ENCODE data around the gene ELOVL1. TPM values are rescaled to one million over a fixed set of nuclear protein-coding genes. Genes with fewer than 3 reads are reported as not detected.

The ELOVL1 gene
- total RNA-seq, 1 experiment from 2014 or later: 91.3 TPM

DNA sequence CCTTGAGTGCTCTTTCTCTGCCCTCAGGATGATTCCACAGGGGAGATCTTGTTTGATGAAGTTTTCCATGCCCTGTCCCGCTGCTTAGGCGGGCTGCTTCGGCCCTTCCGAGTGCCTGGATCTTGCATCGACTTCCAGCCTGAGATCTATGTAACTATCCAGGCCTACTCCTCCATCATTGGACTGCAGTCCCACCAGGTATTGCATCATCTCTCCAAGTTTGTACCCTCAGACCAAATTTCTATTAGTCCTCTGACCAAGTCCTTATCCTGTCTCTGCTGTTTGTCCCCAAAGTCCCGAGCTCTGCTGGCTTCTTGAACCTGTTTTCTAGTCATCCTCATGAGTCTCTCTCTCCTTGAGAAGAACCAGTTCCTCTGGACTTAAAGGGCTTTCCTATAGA, 36.5 kb upstream of the ELOVL1 start:
- RAD21 ChIA-PET (ENCODE audit: low non-redundant PET in 1 of 2, low total read pairs in 2 of 2, uncharacterized antibody in 2 of 2, unreplicated experiment in 2 of 2): no interaction called here

More for the DNA sequence above, 36.5 kb upstream of the ELOVL1 start:
- POLR2A ChIA-PET: no interaction called here
- BruUV-seq (replicated peaks): no TSS peak
- H3K4me3 ChIP-seq (replicated peaks in 1 of 2; ENCODE audit: low read depth in 1 of 2, low read length in 2 of 2): no peak overlapping the region
- no peaks in the 10 kb centered on the region for H3K4me1 ChIP-seq (ENCODE audit: control insufficient read depth in 1 of 2, insufficient read depth in 2 of 2, low read length in 2 of 2)
- H3K36me3 ChIP-seq (ENCODE audit: control insufficient read depth in 1 of 2, insufficient read depth in 2 of 2, low read length in 2 of 2): peaks cover 9 to 23% of the 10 kb centered on the region in 2 experiments; a peak in 2 of 4 replicates
- intact Hi-C loops (cut with micrococcal nuclease): no loop called here
- H3K9me3 ChIP-seq (ENCODE audit: control insufficient read depth in 1 of 2, insufficient read depth in 1 of 2, low read depth in 1 of 2, low read length in 2 of 2): no peaks in the 10 kb centered on the region
- H3K9ac ChIP-seq (ENCODE audit: low read length): no peak overlapping the region
- no peak for TF ChIP-seq SIN3A (IDR thresholded peaks at IDR 0.05; ENCODE audit: low read depth)
- no peak for TF ChIP-seq ZBTB33 (IDR thresholded peaks at IDR 0.05; ENCODE audit: extremely low read depth, insufficient replicate concordance, low read length)
- no peak for TF ChIP-seq CBX3 (IDR thresholded peaks at IDR 0.05; ENCODE audit: low read depth)
- no peak for TF ChIP-seq TCF7L2 (IDR thresholded peaks at IDR 0.05; ENCODE audit: borderline replicate concordance, extremely low read depth, insufficient read depth, insufficient read length)
- TF ChIP-seq EZH2 (IDR thresholded peaks at IDR 0.05): no peak
- TF ChIP-seq ATF3 (IDR thresholded peaks at IDR 0.05): no peak
- no peak for TF ChIP-seq SP1 (IDR thresholded peaks at IDR 0.05; ENCODE audit: low read depth)
- TF ChIP-seq FOSL1 (IDR thresholded peaks at IDR 0.05; ENCODE audit: low read depth): no peak
- no peak for TF ChIP-seq YY1 (IDR thresholded peaks at IDR 0.05; ENCODE audit: extremely low read depth, insufficient replicate concordance, low read depth, low read length)
- TF ChIP-seq RAD21 (IDR thresholded peaks at IDR 0.05; ENCODE audit: low read depth): no peak
- TF ChIP-seq JUND (IDR thresholded peaks at IDR 0.05): no peak
- TF ChIP-seq MAX (IDR thresholded peaks at IDR 0.05): no peak
- no peaks in the 10 kb centered on the region for H4K20me1 ChIP-seq (ENCODE audit: insufficient read depth)
- CTCF ChIA-PET: no interaction called here
- DNase-seq (ENCODE audit: low read depth, low spot score) (no peak), ATAC-seq (no peak)
- no peaks in the 10 kb centered on the region for H3K9me2 ChIP-seq (ENCODE audit: insufficient read depth)
- H3K79me2 ChIP-seq (ENCODE audit: insufficient read depth, low read length): no peaks in the 10 kb centered on the region
- H3K27me3 ChIP-seq (ENCODE audit: insufficient read depth, low read length): no peaks in the 10 kb centered on the region
- H2AFZ ChIP-seq (ENCODE audit: low read depth, low read length, poor library complexity, severe bottlenecking): no peak overlapping the region
- no peak overlapping the region for H3K4me2 ChIP-seq (ENCODE audit: low read length)
- no peak overlapping the region for H3K27ac ChIP-seq (ENCODE audit: low read depth, low read length)
